Activated CD4-positive, alpha-beta memory T cell treated with anti-CD3 and anti-CD28 coated beads, Interleukin-2, amount 10 ng/mL, durations not matched to agents 7 days and 5 days (primary cell): ENCODE measurements around the gene SCAF8. TPM values are rescaled to one million over a fixed set of nuclear protein-coding genes. Genes with fewer than 3 reads are reported as not detected.
"Not testable (repeated sequence)": the region's sequence is repeated elsewhere in the genome, so short reads cannot be mapped to it uniquely, and the experiment has no call there.

Experiments used
- CTCF ChIA-PET: fragments of 350-600 bp; sonication (Branson Sonifier 250); formaldehyde crosslinking; loops from one replicate; lab custom pipeline; 2021; ENCODE audit warnings: antibody characterized with exemption, inconsistent platforms; lab: Charles Lee
- POLR2A ChIA-PET: fragments of 350-600 bp; sonication (Branson Sonifier 250); formaldehyde crosslinking; loops from one replicate; lab custom pipeline; 2021; ENCODE audit warnings: antibody characterized with exemption; lab: Charles Lee
- DNase-seq: peaks from one replicate; pipeline ENCODE4 v3.0.0-alpha.2; 2020
- H3K27ac Mint-ChIP-seq: one replicate; pipeline ENCODE4 v1.8.0; 2021; ENCODE audit warnings: mild to moderate bottlenecking, mixed read lengths
- H3K27me3 Mint-ChIP-seq: one replicate; pipeline ENCODE4 v1.8.0; 2021; ENCODE audit warnings: mixed read lengths
- H3K36me3 Mint-ChIP-seq: one replicate; pipeline ENCODE4 v1.8.0; 2021; ENCODE audit warnings: low read depth, mixed read lengths
- H3K4me1 Mint-ChIP-seq: one replicate; pipeline ENCODE4 v1.8.0; 2021; ENCODE audit warnings: mixed read lengths
- H3K4me3 Mint-ChIP-seq: one replicate; pipeline ENCODE4 v1.8.0; 2021; ENCODE audit warnings: mild to moderate bottlenecking, mixed read lengths
- H3K9me3 Mint-ChIP-seq: one replicate; pipeline ENCODE4 v1.8.0; 2021; ENCODE audit warnings: mixed read lengths
- total RNA-seq, 2 experiments: library from RNA; stranded (reverse); gene quantifications; one replicate each; pipeline ENCODE4 v1.2.3, GENCODE V29; 2021

The SCAF8 gene
- total RNA-seq, 2 experiments from 2014 or later = 38.3 to 39.7 TPM

- Mint-ChIP-seq H3K27ac (no peak overlapping the region), H3K9me3 (no peaks in the 10 kb centered on the region), H3K36me3 (peaks cover 27% of the 10 kb centered on the region), H3K27me3 (no peaks in the 10 kb centered on the region), H3K4me1 (peaks cover 25% of the 10 kb centered on the region), H3K4me3 (no peak overlapping the region)
- ChIA-PET CTCF (interaction anchor here (1.0 kb wide), 1 partner anchor 92 kb away, joined by 3 read pairs; no protein-coding TSS in a partner anchor), POLR2A (no interaction called here)
- DNase-seq = no peak
Observed at GRCh38 chr6:154768280-154768679, 35.1 kb downstream of the SCAF8 start.

DNA sequence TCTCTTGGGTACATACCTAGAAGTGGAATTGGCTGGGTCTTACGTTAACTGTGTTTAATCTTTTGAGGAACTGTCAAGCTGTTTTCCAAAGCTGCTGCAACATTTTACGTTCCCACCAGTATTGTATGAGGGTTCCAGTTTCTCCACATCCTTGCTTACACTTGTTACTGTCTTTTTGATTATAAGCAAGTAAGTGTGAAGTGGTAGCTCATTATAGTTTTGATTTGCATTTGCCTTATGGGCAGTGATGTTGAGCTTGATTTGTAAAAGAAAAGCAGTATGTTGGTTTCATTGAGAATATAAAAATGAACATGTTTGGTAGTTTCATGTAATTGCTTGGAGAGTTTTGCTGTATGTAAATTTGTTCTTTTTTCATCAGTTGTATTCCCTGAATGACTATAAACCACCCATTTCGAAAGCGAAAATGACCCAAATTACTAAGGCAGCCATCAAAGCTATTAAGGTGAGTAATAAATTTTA, 40.4 kb downstream of the SCAF8 start:
- Mint-ChIP-seq H3K27ac (peak overlapping the region; percentile 59), H3K4me1 (peaks cover 25% of the 10 kb centered on the region), H3K27me3 (no peaks in the 10 kb centered on the region), H3K9me3 (no peaks in the 10 kb centered on the region), H3K36me3 (peaks cover 35% of the 10 kb centered on the region), H3K4me3 (peak overlapping the region; percentile 22)
- ChIA-PET CTCF (no interaction called here), POLR2A (interaction anchor here (0.5 to 0.9 kb wide), 3 partner anchors 19 to 564 kb away, joined by 3 to 4 read pairs (median 3); no protein-coding TSS in a partner anchor)
- no peak for DNase-seq

DNA sequence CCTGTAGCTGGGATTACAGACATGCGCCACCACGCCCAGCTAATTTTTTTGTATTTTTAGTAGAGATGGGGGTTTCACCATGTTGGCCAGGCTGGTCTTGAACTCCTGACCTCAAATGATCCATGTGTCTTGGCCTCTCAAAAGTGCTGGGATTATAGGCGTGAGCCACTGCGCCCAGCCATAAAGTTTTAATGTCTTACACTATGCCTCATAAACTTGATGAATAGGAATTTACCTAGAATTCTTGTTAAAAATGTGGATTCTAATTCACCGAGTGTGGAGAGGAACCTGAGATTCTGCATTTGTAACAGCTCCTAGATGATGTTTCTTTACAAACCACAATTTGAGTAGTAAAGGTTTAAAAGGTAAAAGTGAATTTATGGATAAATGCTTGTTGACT, 45.9 kb downstream of the SCAF8 start:
- DNase-seq, H3K4me3 Mint-ChIP-seq, H3K9me3 Mint-ChIP-seq, H3K27me3 Mint-ChIP-seq, CTCF ChIA-PET, POLR2A ChIA-PET, H3K27ac Mint-ChIP-seq: not testable (repeated sequence)
- Mint-ChIP-seq H3K36me3 (peaks cover 39% of the 10 kb centered on the region), H3K4me1 (peaks cover 15% of the 10 kb centered on the region)

GRCh38 chr6:154782193-154782592, 49.0 kb downstream of the SCAF8 start:
- DNase-seq = no peak
- Mint-ChIP-seq H3K4me1 (peaks cover 17% of the 10 kb centered on the region), H3K9me3 (no peaks in the 10 kb centered on the region), H3K27me3 (no peaks in the 10 kb centered on the region), H3K36me3 (peaks cover 39% of the 10 kb centered on the region), H3K4me3 (no peak overlapping the region), H3K27ac (no peak overlapping the region)
- POLR2A ChIA-PET = interaction anchor here (0.6 kb wide), 1 partner anchor 31 kb away, joined by 4 read pairs; no protein-coding TSS in a partner anchor
- CTCF ChIA-PET = no interaction called here

GRCh38 chr6:154783229-154783628, 50.0 kb downstream of the SCAF8 start:
- ChIA-PET POLR2A (interaction anchor here (1.4 kb wide), 1 partner anchor 388 kb away, joined by 3 read pairs; no protein-coding TSS in a partner anchor), CTCF (no interaction called here)
- H3K27ac Mint-ChIP-seq = no peak overlapping the region

GRCh38 chr6:154785075-154785474, 51.9 kb downstream of the SCAF8 start:
- Mint-ChIP-seq H3K36me3 (peaks cover 36% of the 10 kb centered on the region), H3K27ac (no peak overlapping the region), H3K27me3 (no peaks in the 10 kb centered on the region), H3K4me3 (no peak overlapping the region), H3K4me1 (peaks cover 17% of the 10 kb centered on the region), H3K9me3 (no peaks in the 10 kb centered on the region)
- DNase-seq = no peak
- CTCF ChIA-PET = interaction anchor here (0.6 kb wide), 1 partner anchor 106 kb away, joined by 3 read pairs; no protein-coding TSS in a partner anchor
- POLR2A ChIA-PET = no interaction called here

More at GRCh38 chr6:154783229-154783628, 50.0 kb downstream of the SCAF8 start:
- DNase-seq = no peak
- H3K4me1 Mint-ChIP-seq = peaks cover 17% of the 10 kb centered on the region
- H3K27me3 Mint-ChIP-seq = no peaks in the 10 kb centered on the region
- H3K4me3 Mint-ChIP-seq = no peak overlapping the region
- no peaks in the 10 kb centered on the region for H3K9me3 Mint-ChIP-seq
- peaks cover 40% of the 10 kb centered on the region for H3K36me3 Mint-ChIP-seq

DNA sequence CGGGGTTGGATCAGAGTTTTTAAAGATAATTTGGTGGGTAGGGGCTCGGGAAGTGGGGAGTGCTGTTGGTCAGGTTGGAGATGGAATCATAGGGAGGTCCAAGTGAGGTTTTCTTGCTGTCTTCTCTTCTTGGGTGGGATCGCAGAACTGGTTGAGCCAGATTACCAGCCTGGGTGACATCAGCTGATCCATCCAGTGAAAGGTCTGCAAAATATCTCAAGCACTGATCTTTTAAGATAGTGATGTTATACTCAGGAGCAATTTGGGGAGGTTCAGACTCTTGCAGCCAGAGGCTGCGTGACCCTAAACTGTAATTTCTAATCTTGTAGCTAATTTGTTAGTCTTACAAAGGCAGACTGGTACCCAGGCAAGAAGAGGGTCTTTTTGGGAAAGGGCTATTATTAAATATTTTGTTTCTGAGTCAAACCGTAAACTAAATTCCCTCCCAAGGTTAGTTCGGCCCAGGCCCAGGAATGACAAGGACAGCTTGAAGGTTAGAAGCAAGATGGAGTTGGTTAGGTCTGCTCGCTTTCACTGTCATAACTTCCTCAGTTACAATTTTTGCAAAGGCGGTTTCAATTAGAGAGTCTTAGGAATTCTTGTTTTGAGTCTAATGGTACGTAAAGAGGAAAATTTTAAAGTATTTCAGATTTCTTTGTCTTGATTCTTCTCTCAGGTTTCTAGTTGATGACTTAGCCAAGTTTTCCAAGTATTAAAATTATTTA, 53.1 kb downstream of the SCAF8 start:
- H3K27ac Mint-ChIP-seq = no peak overlapping the region
- H3K36me3 Mint-ChIP-seq = peaks cover 31% of the 10 kb centered on the region
- no peaks in the 10 kb centered on the region for H3K27me3 Mint-ChIP-seq
- ChIA-PET CTCF (no interaction called here), POLR2A (no interaction called here)
- H3K9me3 Mint-ChIP-seq = no peaks in the 10 kb centered on the region
- no peak overlapping the region for H3K4me3 Mint-ChIP-seq
- H3K4me1 Mint-ChIP-seq = peaks cover 17% of the 10 kb centered on the region
- no peak for DNase-seq

DNA sequence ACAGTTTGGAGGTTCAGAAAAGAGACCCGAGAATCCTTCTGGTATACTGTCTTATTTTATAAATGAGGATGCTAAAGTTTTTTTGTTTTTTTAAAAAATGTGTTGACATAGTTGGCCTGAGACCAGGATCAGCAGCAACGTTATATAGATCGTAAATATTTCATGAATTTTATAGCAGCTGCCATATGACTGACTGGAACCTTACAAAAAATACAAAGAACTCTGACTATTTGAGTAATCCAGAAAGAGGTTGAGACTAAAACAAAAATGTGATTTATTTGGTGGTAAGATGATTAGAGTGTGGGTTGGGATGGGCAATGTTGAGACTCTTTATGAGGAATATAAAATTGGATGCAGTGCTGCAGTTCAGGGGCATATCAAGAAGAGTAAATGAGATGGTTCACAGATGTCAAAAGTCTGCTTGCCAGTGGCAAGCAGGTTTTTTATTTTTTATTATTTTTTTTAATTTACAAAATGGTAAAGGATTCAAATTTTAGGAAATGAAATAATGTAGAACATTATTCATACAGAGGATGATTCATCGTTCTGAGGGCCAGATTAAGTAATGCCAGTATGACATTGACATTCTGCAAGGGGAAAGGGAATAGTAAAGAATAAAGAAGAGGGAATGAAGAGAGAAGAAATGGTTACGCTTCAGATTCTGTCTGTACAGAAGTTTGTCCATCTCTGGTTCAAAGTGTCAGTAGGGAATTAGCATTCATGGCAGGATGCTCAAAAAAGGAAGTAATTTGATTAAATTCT, 58.5 kb downstream of the SCAF8 start:
- Mint-ChIP-seq H3K36me3 (peaks cover 41% of the 10 kb centered on the region), H3K9me3 (no peaks in the 10 kb centered on the region), H3K27ac (no peak overlapping the region), H3K4me1 (peaks cover 1% of the 10 kb centered on the region), H3K4me3 (no peak overlapping the region), H3K27me3 (no peaks in the 10 kb centered on the region)
- no peak for DNase-seq
- ChIA-PET CTCF (no interaction called here), POLR2A (no interaction called here)

GRCh38 chr6:154792325-154792724, 59.1 kb downstream of the SCAF8 start:
- CTCF ChIA-PET = no interaction called here
- POLR2A ChIA-PET = no interaction called here
- peaks cover 42% of the 10 kb centered on the region for H3K36me3 Mint-ChIP-seq

GRCh38 chr6:154792761-154793160, 59.5 kb downstream of the SCAF8 start:
- DNase-seq = no peak
- CTCF ChIA-PET = no interaction called here
- POLR2A ChIA-PET = no interaction called here
- H3K4me3 Mint-ChIP-seq = no peak overlapping the region
- H3K36me3 Mint-ChIP-seq = peaks cover 44% of the 10 kb centered on the region
- H3K4me1 Mint-ChIP-seq = peaks cover 1% of the 10 kb centered on the region
- H3K9me3 Mint-ChIP-seq = no peaks in the 10 kb centered on the region
- no peaks in the 10 kb centered on the region for H3K27me3 Mint-ChIP-seq
- H3K27ac Mint-ChIP-seq = no peak overlapping the region

More at GRCh38 chr6:154792325-154792724, 59.1 kb downstream of the SCAF8 start:
- Mint-ChIP-seq H3K27me3 (no peaks in the 10 kb centered on the region), H3K27ac (no peak overlapping the region), H3K4me1 (peaks cover 1% of the 10 kb centered on the region), H3K9me3 (no peaks in the 10 kb centered on the region), H3K4me3 (no peak overlapping the region)
- DNase-seq = no peak

GRCh38 chr6:154796484-154796883, 63.3 kb downstream of the SCAF8 start:
- no peak for DNase-seq
- CTCF ChIA-PET = interaction anchor here (0.6 kb wide), 1 partner anchor 75 kb away, joined by 3 read pairs; no protein-coding TSS in a partner anchor
- no peaks in the 10 kb centered on the region for H3K27me3 Mint-ChIP-seq
- H3K36me3 Mint-ChIP-seq = peaks cover 52% of the 10 kb centered on the region
- POLR2A ChIA-PET = no interaction called here
- H3K27ac Mint-ChIP-seq = no peak overlapping the region
- H3K4me3 Mint-ChIP-seq = no peak overlapping the region
- peaks cover 10% of the 10 kb centered on the region for H3K4me1 Mint-ChIP-seq
- no peaks in the 10 kb centered on the region for H3K9me3 Mint-ChIP-seq

- ChIA-PET CTCF (interaction anchor here (0.6 kb wide), 1 partner anchor 122 kb away, joined by 3 read pairs; no protein-coding TSS in a partner anchor), POLR2A (no interaction called here)
- no peaks in the 10 kb centered on the region for H3K9me3 Mint-ChIP-seq
- H3K27ac Mint-ChIP-seq = no peak overlapping the region
- no peaks in the 10 kb centered on the region for H3K27me3 Mint-ChIP-seq
- H3K36me3 Mint-ChIP-seq = peaks cover 44% of the 10 kb centered on the region
- H3K4me1 Mint-ChIP-seq = peaks cover 10% of the 10 kb centered on the region
- DNase-seq = no peak
- H3K4me3 Mint-ChIP-seq = no peak overlapping the region
Observed at GRCh38 chr6:154797857-154798256, 64.6 kb downstream of the SCAF8 start.

GRCh38 chr6:154800338-154800737, 67.1 kb downstream of the SCAF8 start:
- H3K4me3 Mint-ChIP-seq = no peak overlapping the region
- CTCF ChIA-PET = no interaction called here
- no peak for DNase-seq
- H3K27ac Mint-ChIP-seq = no peak overlapping the region
- peaks cover 10% of the 10 kb centered on the region for H3K4me1 Mint-ChIP-seq
- POLR2A ChIA-PET = no interaction called here
- H3K36me3 Mint-ChIP-seq = peaks cover 39% of the 10 kb centered on the region
- H3K27me3 Mint-ChIP-seq = no peaks in the 10 kb centered on the region
- no peaks in the 10 kb centered on the region for H3K9me3 Mint-ChIP-seq
